H1 (cell line): Measurements from ENCODE around the gene TNFRSF8. TPM values are rescaled to one million over a fixed set of nuclear protein-coding genes. Genes with fewer than 3 reads are reported as not detected.

Experiments
- CTCF ChIA-PET: fragments of 300-600 bp; sonication (Branson Sonifier 250); formaldehyde crosslinking; loops from one replicate; lab custom pipeline; 2021; ENCODE audit not compliant: partially characterized antibody; lab: Charles Lee
- POLR2A ChIA-PET: fragments of 300-600 bp; sonication (Branson Sonifier 250); formaldehyde crosslinking; loops from one replicate; lab custom pipeline; 2021; ENCODE audit warnings: inconsistent platforms; ENCODE audit not compliant: partially characterized antibody; lab: Charles Lee
- DNase-seq, 2 experiments: peaks; one replicate each; pipeline versions ENCODE4 v3.0.0 to v3.0.0-alpha.2; 2010 to 2022; ENCODE audit warnings: low spot score in 2 of 2, low read depth in 1 of 2, mixed read lengths in 1 of 2
- FAIRE-seq: peaks from 2 replicates; lab custom pipeline; 2011; peaks lifted over from hg19 to GRCh38; lab: Jason Lieb, UNC
- H2AFZ ChIP-seq: 2 replicates; pipeline ENCODE4 v1.8.1; 2012; ENCODE audit warnings: low read length, inconsistent platforms
- H2AK5ac ChIP-seq: 2 replicates; pipeline ENCODE4 v1.6.1; 2013; ENCODE audit warnings: low read depth, low read length
- H2BK120ac ChIP-seq: replicated peaks from 2 replicates; pipeline ENCODE3; 2013; ENCODE audit warnings: low read depth, low read length, inconsistent platforms
- H2BK12ac ChIP-seq: 2 replicates; pipeline ENCODE4 v1.6.1; 2013; ENCODE audit warnings: low read depth, low read length
- H2BK15ac ChIP-seq: 2 replicates; pipeline ENCODE4 v1.6.1; 2013; ENCODE audit warnings: low read length
- H2BK20ac ChIP-seq: 2 replicates; pipeline ENCODE4 v1.6.1; 2013; ENCODE audit warnings: low read length
- H2BK5ac ChIP-seq: 2 replicates; pipeline ENCODE4 v1.6.1; 2013; ENCODE audit warnings: low read depth, low read length
- H3K14ac ChIP-seq: 2 replicates; pipeline ENCODE4 v1.6.1; 2013; ENCODE audit warnings: inconsistent platforms; ENCODE audit not compliant: insufficient read length
- H3K18ac ChIP-seq: 2 replicates; pipeline ENCODE4 v1.6.1; 2013; ENCODE audit warnings: low read length; ENCODE audit errors: extremely low read depth
- H3K23ac ChIP-seq: 2 replicates; pipeline ENCODE4 v1.6.1; 2013; ENCODE audit warnings: inconsistent platforms; ENCODE audit not compliant: insufficient read length
- H3K23me2 ChIP-seq: 2 replicates; pipeline ENCODE4 v1.6.1; 2013; ENCODE audit warnings: low read depth, low read length
- H3K27ac ChIP-seq: 2 replicates; pipeline ENCODE4 v1.6.1; 2011; ENCODE audit warnings: low read depth, low read length, inconsistent platforms
- H3K27me3 ChIP-seq, 4 experiments: replicated peaks in 1 of 4; 1 replicate in 1 of 4; 2 replicates in 3 of 4; pipeline versions ENCODE4 v1.6.1 to v1.8.1; 2011 to 2013; ENCODE audit warnings: low read length in 3 of 4, mild to moderate bottlenecking in 3 of 4, inconsistent platforms in 2 of 4, mixed read lengths in 2 of 4, moderate library complexity in 1 of 4; ENCODE audit not compliant: control insufficient read depth in 3 of 4, insufficient read depth in 3 of 4; ENCODE audit errors: extremely low read depth in 1 of 4
- H3K36me3 ChIP-seq, 4 experiments: 2 replicates each; pipeline versions ENCODE4 v1.6.1 to v1.8.1; 2011 to 2013; ENCODE audit warnings: mild to moderate bottlenecking in 4 of 4, low read length in 3 of 4, moderate library complexity in 2 of 4, control low read depth in 1 of 4, inconsistent platforms in 1 of 4; ENCODE audit not compliant: insufficient read depth in 4 of 4, control insufficient read depth in 2 of 4
- H3K4ac ChIP-seq: replicated peaks from 2 replicates; pipeline ENCODE3; 2013; ENCODE audit warnings: low read length, low read depth, mixed read lengths, inconsistent platforms; ENCODE audit not compliant: insufficient read length
- H3K4me1 ChIP-seq, 4 experiments: replicated peaks in 1 of 4; 1 replicate in 1 of 4; 2 replicates in 3 of 4; pipeline versions ENCODE4 v1.6.1 to v1.8.1; 2011 to 2013; ENCODE audit warnings: low read length in 3 of 4, inconsistent platforms in 2 of 4, mixed read lengths in 1 of 4; ENCODE audit not compliant: insufficient read depth in 4 of 4, control insufficient read depth in 3 of 4
- H3K4me2 ChIP-seq, 2 experiments: 2 replicates each; pipeline versions ENCODE4 v1.6.1 to v1.8.1; 2011 to 2013; ENCODE audit warnings: low read depth in 2 of 2, low read length in 2 of 2, control low read depth in 1 of 2, inconsistent platforms in 1 of 2, mild to moderate bottlenecking in 1 of 2; ENCODE audit not compliant: insufficient read depth in 1 of 2
- H3K4me3 ChIP-seq, 4 experiments: fragments of 200-600, 300-600 bp in 1 of 4; sonication (generic), shearing (Covaris generic), sonication (Bioruptor Twin) in 1 of 4; 2 replicates each; pipeline versions ENCODE4 v1.5.1 to v1.8.1; 2011 to 2016; ENCODE audit warnings: low read length in 4 of 4, low read depth in 3 of 4, control low read depth in 2 of 4, inconsistent platforms in 2 of 4, mild to moderate bottlenecking in 2 of 4, mixed read lengths in 1 of 4, moderate library complexity in 1 of 4; ENCODE audit not compliant: insufficient read depth in 2 of 4; ENCODE audit errors: extremely low read depth in 1 of 4
- H3K56ac ChIP-seq: replicated peaks from 2 replicates; pipeline ENCODE3; 2013; ENCODE audit warnings: low read depth, mild to moderate bottlenecking, mixed read lengths, low read length, inconsistent platforms; ENCODE audit not compliant: insufficient read length
- H3K79me1 ChIP-seq: 2 replicates; pipeline ENCODE4 v1.6.1; 2013; ENCODE audit warnings: low read depth, low read length, control low read depth
- H3K79me2 ChIP-seq, 2 experiments: 2 replicates each; pipeline versions ENCODE4 v1.6.1 to v1.8.1; 2012 to 2013; ENCODE audit warnings: low read length in 2 of 2, mild to moderate bottlenecking in 2 of 2, inconsistent platforms in 1 of 2; ENCODE audit not compliant: insufficient read depth in 2 of 2, control insufficient read depth in 1 of 2
- H3K9ac ChIP-seq, 4 experiments: replicated peaks in 1 of 4; 1 replicate in 1 of 4; 2 replicates in 3 of 4; pipeline versions ENCODE4 v1.6.1 to v1.8.1; 2011 to 2013; ENCODE audit warnings: low read depth in 3 of 4, low read length in 3 of 4, control low read depth in 2 of 4, mild to moderate bottlenecking in 2 of 4, moderate library complexity in 2 of 4, inconsistent platforms in 1 of 4; ENCODE audit errors: extremely low read depth in 1 of 4
- H3K9me3 ChIP-seq, 2 experiments: 2 replicates each; pipeline versions ENCODE4 v1.6.1 to v1.8.1; 2012 to 2013; ENCODE audit warnings: mild to moderate bottlenecking in 2 of 2, moderate library complexity in 2 of 2, control low read depth in 1 of 2, inconsistent platforms in 1 of 2, low read depth in 1 of 2, low read length in 1 of 2, mixed read lengths in 1 of 2; ENCODE audit not compliant: insufficient read depth in 2 of 2
- H4K20me1 ChIP-seq, 2 experiments: replicated peaks in 1 of 2; 2 replicates each; pipeline versions ENCODE3 to v1.8.1; 2011 to 2013; ENCODE audit warnings: inconsistent platforms in 2 of 2, low read length in 2 of 2, mild to moderate bottlenecking in 1 of 2; ENCODE audit not compliant: insufficient read depth in 2 of 2, control insufficient read depth in 1 of 2
- H4K5ac ChIP-seq: 2 replicates; pipeline ENCODE4 v1.6.1; 2013; ENCODE audit warnings: low read length, low read depth, mixed read lengths, inconsistent platforms; ENCODE audit not compliant: insufficient read length
- H4K8ac ChIP-seq: 2 replicates; pipeline ENCODE4 v1.8.0; 2013; ENCODE audit warnings: mild to moderate bottlenecking, moderate library complexity, low read length, inconsistent platforms; ENCODE audit not compliant: insufficient read depth; ENCODE audit errors: extremely low read depth
- H4K91ac ChIP-seq: replicated peaks from 2 replicates; pipeline ENCODE3; 2013; ENCODE audit warnings: low read length, mixed read lengths, inconsistent platforms; ENCODE audit not compliant: insufficient read length
- JUN ChIP-seq: IDR thresholded peaks from 2 replicates; pipeline ENCODE4 v1.6.1; 2011; ENCODE audit warnings: low read depth, mild to moderate bottlenecking, improper control_type of control experiment, low read length
- KDM1A ChIP-seq: fragments of 200-600, 300-600 bp; sonication (generic); IDR thresholded peaks from 2 replicates; pipeline ENCODE4 v1.7.1; 2016; ENCODE audit warnings: mild to moderate bottlenecking, low read length, borderline replicate concordance
- WGBS, 2 experiments: shearing (Covaris generic) in 1 of 2; methylation state at CpG; one replicate each; pipeline versions ENCODE4 v1.1.6 to v1.1.7; 2013 to 2015; ENCODE audit warnings: low lambda C conversion rate in 2 of 2, mixed read lengths in 2 of 2, inconsistent platforms in 1 of 2, low coverage in 1 of 2, missing lambda C conversion rate in 1 of 2; ENCODE audit not compliant: insufficient replicate concordance in 2 of 2, insufficient coverage in 1 of 2, insufficient read length in 1 of 2; ENCODE audit errors: extremely low coverage in 1 of 2, missing lambda C conversion rate in 1 of 2; 5-methylcytosine and 5-hydroxymethylcytosine counted together
- polyA plus RNA-seq, 7 experiments: library from polyadenylated mRNA; depleted of rRNA in 3 of 7; stranded (reverse) in 5 of 7; unstranded in 2 of 7; fragments of >200 nt in 5 of 7; fragments of 200-250 nt in 2 of 7; gene quantifications; 1 replicate in 5 of 7; 2 replicates in 1 of 7; 4 replicates in 1 of 7; pipeline versions ENCODE4 v1.2.1 to v1.2.3, GENCODE V29; 2011 to 2013; ENCODE audit warnings: missing spikeins in 2 of 7, mixed read lengths in 2 of 7
- total RNA-seq: library from RNA; stranded (reverse); fragmentation: NEBNext Ultra II Directional; extraction: Animal tissue kit (Norgen Biotek cat#: 25700); gene quantifications from 2 replicates; pipeline ENCODE4 v1.2.1, GENCODE V29; 2021

The TNFRSF8 gene
- total and polyA plus RNA-seq, 2 of the 8 experiments (the other 6 are each of a cell fraction or from before 2014, with no cell fraction given) = 23.2 to 32.7 TPM

DNA sequence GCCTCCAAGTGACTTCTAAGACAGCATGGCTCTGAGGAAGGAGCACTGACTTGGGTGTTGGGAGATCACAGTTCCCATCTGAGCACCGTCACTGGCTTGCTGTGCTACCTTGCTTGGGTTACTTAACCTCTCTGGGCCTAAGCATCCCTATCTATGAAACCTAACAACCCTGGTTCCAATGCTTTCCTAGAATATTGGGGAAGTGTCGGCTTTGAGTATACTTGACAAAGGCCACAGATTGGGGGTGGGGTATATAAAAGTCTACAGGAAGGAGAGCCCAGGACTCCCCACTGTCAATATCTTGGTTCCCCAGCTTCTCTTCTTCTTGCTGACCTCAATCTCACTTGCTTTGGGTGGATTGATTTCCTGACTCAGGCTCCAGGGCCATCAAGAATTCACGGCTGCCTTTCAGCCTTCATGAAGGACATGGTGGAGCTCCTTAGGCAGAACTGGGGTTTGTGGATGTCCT lies 110.0 kb downstream of the TNFRSF8 start:
- Histone ChIP-seq H4K8ac (no peak overlapping the region; the same call in 1 of the 2 replicates), H2AFZ (no peak overlapping the region), H3K14ac (no peak overlapping the region), H4K20me1 (no peaks in the 10 kb centered on the region), H3K4me3 (no peak overlapping the region), H3K4me2 (no peak overlapping the region), H2BK12ac (no peak overlapping the region), H3K56ac (no peak overlapping the region), H3K27ac (no peak overlapping the region), H2BK5ac (no peak overlapping the region), H3K4ac (no peak overlapping the region), H3K23ac (no peak overlapping the region), H4K91ac (no peak overlapping the region), H2BK15ac (no peak overlapping the region), H2AK5ac (no peak overlapping the region), H3K18ac (no peak overlapping the region), H3K79me2 (no peaks in the 10 kb centered on the region), H3K79me1 (no peaks in the 10 kb centered on the region), H2BK20ac (no peak overlapping the region), H3K4me1 (peaks cover 0 to 20% (median 1%) of the 10 kb centered on the region in 4 experiments; a peak in 3 of 7 replicates), H3K9ac (no peak overlapping the region), H3K23me2 (no peaks in the 10 kb centered on the region), H3K36me3 (no peaks in the 10 kb centered on the region), H3K9me3 (no peaks in the 10 kb centered on the region), H4K5ac (no peak overlapping the region), H2BK120ac (no peak overlapping the region), H3K27me3 (peaks cover 0 to 11% (median 5%) of the 10 kb centered on the region in 4 experiments; a peak in 6 of 7 replicates)
- ChIA-PET CTCF (interaction anchor here (1.5 to 4.4 kb wide), 2 partner anchors 35 to 48 kb away, joined by 5 to 19 read pairs; no protein-coding TSS in a partner anchor), POLR2A (no interaction called here)
- TF ChIP-seq JUN (no peak), KDM1A (peak; percentile 70)
- no peak for DNase-seq
- 95% methylated on average over 3 of the region's 3 CpGs; no CpG with 5 or more reads in 1 of the 2 experiments for WGBS, 2 experiments
- no peak for FAIRE-seq
